Amniotic epithelial cell (primary cell): ENCODE results near the gene GAB2.
"Not testable (repeated sequence)": the region's sequence is repeated elsewhere in the genome, so short reads cannot be mapped to it uniquely, and the experiment has no call there.

ENCODE experiments used
- DNase-seq: peaks from one replicate; pipeline ENCODE4 v3.0.0-alpha.2; 2010; ENCODE audit warnings: low read depth

GAB2 gene

GRCh38 chr11:78181185-78181584 is 236.4 kb downstream of the GAB2 start:
- DNase-seq: peak; percentile 70

GRCh38 chr11:78180751-78181150 is 236.9 kb downstream of the GAB2 start:
- no peak for DNase-seq

GRCh38 chr11:78179459-78180071 is 238.1 kb downstream of the GAB2 start:
- no peak for DNase-seq

GRCh38 chr11:78177216-78177615 is 240.4 kb downstream of the GAB2 start:
- DNase-seq: no peak

- no peak for DNase-seq
Observed at GRCh38 chr11:78176605-78177141, 240.9 kb downstream of the GAB2 start.

- not testable (repeated sequence) for DNase-seq
Observed at GRCh38 chr11:78175862-78176261, 241.8 kb downstream of the GAB2 start.

GRCh38 chr11:78171951-78172350 is 245.7 kb downstream of the GAB2 start:
- no peak for DNase-seq

GRCh38 chr11:78170874-78171549 is 246.6 kb downstream of the GAB2 start:
- DNase-seq: no peak

- no peak for DNase-seq
Observed at GRCh38 chr11:78170413-78170812, 247.2 kb downstream of the GAB2 start.

GRCh38 chr11:78168539-78169477 is 248.8 kb downstream of the GAB2 start:
- DNase-seq: peak; percentile 21

- peak; percentile 80 for DNase-seq
Observed at GRCh38 chr11:78166855-78167469, 250.7 kb downstream of the GAB2 start.
